Measurements from ENCODE around the gene NAA11.
"Not testable (repeated sequence)": the region's sequence is repeated elsewhere in the genome, so short reads cannot be mapped to it uniquely, and the experiment has no call there.

NAA11 gene

DNA sequence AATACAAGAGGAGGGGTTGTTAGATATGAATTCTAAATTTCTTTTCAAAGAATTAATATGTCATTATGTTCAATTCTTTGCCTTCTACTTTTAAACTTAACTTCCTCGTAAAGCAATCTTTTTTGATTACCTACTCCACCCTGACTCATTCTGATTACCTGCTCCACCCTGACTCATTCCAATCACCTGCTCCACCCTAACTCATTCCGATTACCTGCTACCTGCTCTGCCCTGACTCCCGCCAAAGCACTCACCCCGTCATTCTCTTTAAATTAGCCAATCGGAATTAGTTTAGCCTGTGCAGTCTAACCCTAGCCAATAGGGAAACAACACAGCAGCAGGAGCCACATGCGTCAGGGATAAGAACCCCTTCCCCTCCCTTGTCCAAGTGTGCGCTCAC, 48.4 kb downstream of the NAA11 start:
- H3K9ac ChIP-seq (ENCODE audit: low read length); H3K27ac ChIP-seq (ENCODE audit: low read depth, low read length); H3K27me3 ChIP-seq (ENCODE audit: control insufficient read depth, insufficient read depth, low read length); H3K4me3 ChIP-seq (ENCODE audit: low read length); H3K36me3 ChIP-seq (ENCODE audit: control insufficient read depth, insufficient read depth, low read length); H3K4me1 ChIP-seq (ENCODE audit: control insufficient read depth, insufficient read depth, low read length): not testable (repeated sequence)

DNA sequence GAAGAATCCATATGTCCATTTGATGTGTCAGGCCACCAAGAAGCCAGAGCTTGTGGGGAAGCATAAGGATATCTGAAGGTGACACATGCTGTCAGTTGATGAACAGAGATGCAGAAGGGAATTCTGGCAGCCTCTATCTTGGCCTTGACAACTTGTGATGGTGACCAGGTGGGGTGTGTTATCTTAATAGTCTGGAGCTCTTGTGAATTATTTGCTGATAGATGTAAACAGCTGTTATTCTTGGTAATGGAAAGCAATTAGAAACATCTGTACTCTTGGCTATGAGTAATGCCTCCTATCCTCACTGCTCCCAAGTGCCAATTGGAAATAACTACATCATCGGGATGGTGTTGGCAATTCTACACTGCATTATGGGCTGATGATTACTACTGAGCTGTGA, 51.9 kb downstream of the NAA11 start:
- no peaks in the 10 kb centered on the region for H3K36me3 ChIP-seq (ENCODE audit: control insufficient read depth, insufficient read depth, low read length)
- H3K4me3 ChIP-seq (ENCODE audit: low read length), result no peak overlapping the region
- H3K4me1 ChIP-seq (ENCODE audit: control insufficient read depth, insufficient read depth, low read length), result no peaks in the 10 kb centered on the region
- H3K27me3 ChIP-seq (ENCODE audit: control insufficient read depth, insufficient read depth, low read length), result no peaks in the 10 kb centered on the region
- no peak overlapping the region for H3K27ac ChIP-seq (ENCODE audit: low read depth, low read length)
- no peak overlapping the region for H3K9ac ChIP-seq (ENCODE audit: low read length)

DNA sequence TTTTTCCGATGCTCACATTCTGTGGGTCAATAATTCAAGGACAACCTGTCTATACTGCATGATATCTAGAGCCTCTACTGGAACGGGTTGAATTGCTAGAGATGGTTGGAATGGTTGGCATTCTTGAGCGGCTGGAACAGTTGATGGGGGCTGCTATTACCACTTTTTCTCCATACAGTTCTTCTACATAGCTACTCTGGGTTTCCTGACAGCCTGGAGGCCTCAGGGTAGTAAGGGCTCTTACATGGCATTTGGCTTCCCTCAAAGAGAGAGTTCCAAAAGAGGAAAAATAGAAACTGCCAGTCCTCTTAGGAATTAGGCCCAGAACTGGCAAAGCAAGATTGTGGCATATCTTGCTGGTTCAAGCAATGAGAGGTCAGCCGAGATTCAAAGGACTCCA, 53.1 kb downstream of the NAA11 start:
- Histone ChIP-seq H3K36me3 (ENCODE audit: control insufficient read depth, insufficient read depth, low read length) (no peaks in the 10 kb centered on the region), H3K27me3 (ENCODE audit: control insufficient read depth, insufficient read depth, low read length) (no peaks in the 10 kb centered on the region), H3K4me1 (ENCODE audit: control insufficient read depth, insufficient read depth, low read length) (no peaks in the 10 kb centered on the region), H3K27ac (ENCODE audit: low read depth, low read length) (no peak overlapping the region), H3K4me3 (ENCODE audit: low read length) (no peak overlapping the region), H3K9ac (ENCODE audit: low read length) (no peak overlapping the region)

GRCh38 chr4:79272126-79272525, 53.7 kb downstream of the NAA11 start:
- Histone ChIP-seq H3K4me1 (ENCODE audit: control insufficient read depth, insufficient read depth, low read length) (no peaks in the 10 kb centered on the region), H3K4me3 (ENCODE audit: low read length) (no peak overlapping the region), H3K36me3 (ENCODE audit: control insufficient read depth, insufficient read depth, low read length) (no peaks in the 10 kb centered on the region), H3K27me3 (ENCODE audit: control insufficient read depth, insufficient read depth, low read length) (no peaks in the 10 kb centered on the region), H3K9ac (ENCODE audit: low read length) (no peak overlapping the region), H3K27ac (ENCODE audit: low read depth, low read length) (no peak overlapping the region)

DNA sequence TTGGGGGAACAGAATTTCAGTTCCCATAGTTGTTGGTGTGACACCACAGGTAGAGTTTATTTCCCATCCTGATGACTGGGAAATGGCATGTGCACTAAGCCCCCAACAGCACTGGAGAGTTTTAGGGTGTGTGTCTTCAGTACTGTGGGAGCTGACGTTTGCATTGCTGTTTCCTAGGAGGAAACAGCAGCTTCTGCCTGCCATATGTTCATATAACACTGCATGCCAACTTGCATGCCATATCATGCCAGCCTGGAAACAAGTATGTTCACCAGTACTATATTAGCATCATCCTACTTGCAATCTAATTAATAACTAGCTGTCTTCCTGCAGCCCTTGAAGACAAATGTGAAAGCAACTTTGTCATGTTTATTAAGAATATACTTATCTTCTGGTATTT, 58.2 kb downstream of the NAA11 start:
- Histone ChIP-seq H3K9ac (ENCODE audit: low read length) (no peak overlapping the region), H3K27me3 (ENCODE audit: control insufficient read depth, insufficient read depth, low read length) (no peaks in the 10 kb centered on the region), H3K4me1 (ENCODE audit: control insufficient read depth, insufficient read depth, low read length) (no peaks in the 10 kb centered on the region), H3K27ac (ENCODE audit: low read depth, low read length) (no peak overlapping the region), H3K4me3 (ENCODE audit: low read length) (no peak overlapping the region), H3K36me3 (ENCODE audit: control insufficient read depth, insufficient read depth, low read length) (no peaks in the 10 kb centered on the region)
